ENCODE results near the gene PPP2R1B. TPM values are rescaled to one million over a fixed set of nuclear protein-coding genes. Genes with fewer than 3 reads are reported as not detected.

The PPP2R1B gene
- total RNA-seq, 2 experiments from 2014 or later = 60.7 to 61.5 TPM

DNA sequence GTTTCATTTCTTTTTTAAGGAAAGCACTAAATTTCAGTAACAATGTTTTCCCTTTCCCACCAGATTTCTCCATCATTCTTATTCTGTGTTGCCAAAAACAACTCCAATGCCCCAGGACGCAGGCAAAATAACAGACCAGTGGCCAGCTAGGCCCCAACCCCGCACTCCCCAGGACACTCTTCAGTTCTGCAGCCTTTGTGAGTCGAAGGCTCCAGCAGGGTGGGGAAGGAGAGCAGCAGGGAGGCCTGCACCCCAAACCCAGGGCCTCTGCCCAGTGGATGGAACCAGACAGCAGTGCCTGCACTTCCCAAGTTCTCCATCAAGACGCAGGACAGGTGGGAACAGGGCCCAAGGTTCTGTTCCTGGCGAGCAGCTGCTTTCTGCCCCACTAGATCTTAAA lies 34.4 kb downstream of the PPP2R1B start:
- CTCF ChIA-PET = interaction anchor here (1.1 to 1.2 kb wide), 2 partner anchors 10 to 16 kb away, joined by 3 read pairs; no protein-coding TSS in a partner anchor
- POLR2A ChIA-PET = no interaction called here

DNA sequence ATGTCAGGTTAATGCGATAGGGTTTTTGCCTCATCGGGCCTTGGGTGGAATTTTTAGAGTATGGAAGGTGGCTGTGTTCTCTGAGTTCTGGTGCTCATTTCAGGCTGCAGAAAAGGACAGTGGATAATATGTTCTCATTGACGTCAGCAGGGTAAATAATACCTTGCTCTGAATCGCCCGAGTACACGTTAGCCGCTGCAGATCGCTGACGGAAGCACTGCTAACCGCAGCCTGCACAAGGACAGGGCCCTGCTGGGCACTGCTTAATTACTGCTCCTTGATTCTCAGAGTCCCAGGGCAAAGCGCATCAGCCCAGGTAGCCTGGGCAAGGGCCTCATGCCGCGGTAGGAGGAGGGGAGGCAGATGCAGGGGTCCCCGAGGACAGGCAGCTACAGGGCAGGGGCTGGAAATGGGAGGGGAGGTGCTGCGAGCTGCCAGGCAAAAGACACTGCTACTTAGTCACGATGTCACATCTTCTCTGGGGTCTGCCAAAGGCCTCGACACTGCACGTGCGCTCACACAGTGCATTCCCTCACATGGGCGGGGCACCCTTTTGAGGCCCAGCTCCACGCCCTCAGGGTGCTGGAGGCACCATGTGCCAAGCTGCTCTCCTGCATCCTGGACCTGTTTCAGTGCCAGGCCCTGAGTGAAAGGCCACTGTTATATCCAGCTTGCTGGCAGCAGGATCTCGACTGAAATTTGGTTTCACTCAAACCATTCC lies 35.2 kb downstream of the PPP2R1B start:
- POLR2A ChIA-PET = no interaction called here
- CTCF ChIA-PET = no interaction called here

DNA sequence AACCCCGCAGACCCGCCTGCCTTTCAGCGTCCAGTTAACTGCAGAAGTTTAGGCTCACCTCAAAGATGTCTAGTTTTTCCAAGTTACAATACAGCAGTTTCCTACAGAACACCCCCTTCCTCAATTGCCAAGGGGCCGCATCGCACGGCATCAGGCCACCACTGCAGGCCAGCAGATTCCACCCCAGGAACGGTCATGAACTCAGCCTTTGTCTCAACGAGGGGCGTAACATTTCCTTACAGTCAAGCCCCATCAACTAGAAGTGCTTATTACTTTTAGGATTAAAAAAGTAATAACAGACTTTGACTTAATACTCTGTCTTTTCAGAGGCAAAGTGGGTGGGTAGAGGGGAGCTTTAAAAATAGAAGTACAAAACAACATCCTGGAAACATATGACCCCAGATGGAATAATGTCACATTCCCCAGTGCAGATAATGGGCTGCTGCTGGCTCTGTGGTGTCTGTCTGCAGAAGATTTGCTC lies 36.3 kb downstream of the PPP2R1B start:
- ChIA-PET POLR2A (no interaction called here), CTCF (no interaction called here)

DNA sequence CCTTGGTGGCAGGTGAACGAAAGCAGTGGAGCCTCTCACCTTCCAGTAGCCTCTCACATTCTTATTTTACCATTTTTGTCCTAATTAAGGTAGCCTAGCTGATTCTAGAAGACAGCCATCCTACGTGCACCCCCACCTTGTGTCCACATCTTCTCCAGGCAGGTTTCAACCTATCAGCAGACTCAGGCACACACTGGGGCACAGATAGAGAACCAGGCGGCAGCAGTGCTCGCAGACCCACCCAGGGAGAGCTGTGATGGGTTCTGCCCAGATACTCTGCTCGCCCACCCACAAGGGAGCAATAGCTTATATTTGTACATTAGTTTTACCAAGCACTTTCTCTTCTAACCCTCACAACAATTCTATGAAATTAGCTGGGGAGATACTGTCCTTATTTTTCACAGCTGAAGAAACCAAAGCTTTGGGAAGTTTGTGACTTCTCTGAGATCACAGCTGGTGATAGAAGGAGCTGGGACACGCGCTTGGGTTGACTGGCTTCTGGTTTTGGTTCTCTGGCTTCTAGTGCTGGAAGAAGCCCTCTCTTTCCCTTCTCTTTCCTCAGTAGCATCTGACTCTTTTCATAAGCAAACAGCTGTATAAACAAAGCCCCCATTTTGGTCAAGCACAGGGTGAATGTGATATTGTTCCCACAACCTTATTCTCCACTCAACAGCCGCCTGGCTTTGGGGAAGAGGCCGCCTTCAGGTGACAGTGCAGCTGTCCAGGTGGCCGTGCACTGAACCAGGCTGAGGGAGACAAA lies 36.9 kb downstream of the PPP2R1B start:
- ChIA-PET CTCF (no interaction called here), POLR2A (no interaction called here)

DNA sequence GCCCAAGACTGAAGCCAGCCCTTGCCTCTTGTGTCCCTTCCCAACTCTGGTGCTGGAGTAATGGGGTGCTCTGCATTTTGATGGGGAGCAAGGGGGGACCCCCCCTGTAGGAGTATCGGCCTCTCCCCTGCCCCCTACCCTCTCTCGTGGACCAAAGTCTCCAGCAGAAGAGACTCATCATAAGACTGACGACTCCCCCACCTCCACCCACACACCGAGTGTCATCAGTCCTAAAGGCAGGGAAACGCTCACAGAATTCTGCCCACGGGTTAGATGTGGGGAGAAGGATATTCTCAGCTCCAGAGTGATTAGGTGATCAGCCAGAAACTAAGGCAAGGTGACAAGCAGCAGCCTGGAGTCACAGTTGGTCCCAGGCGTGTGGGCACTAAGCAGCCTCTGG lies 38.8 kb downstream of the PPP2R1B start:
- ChIA-PET CTCF (no interaction called here), POLR2A (no interaction called here)

DNA sequence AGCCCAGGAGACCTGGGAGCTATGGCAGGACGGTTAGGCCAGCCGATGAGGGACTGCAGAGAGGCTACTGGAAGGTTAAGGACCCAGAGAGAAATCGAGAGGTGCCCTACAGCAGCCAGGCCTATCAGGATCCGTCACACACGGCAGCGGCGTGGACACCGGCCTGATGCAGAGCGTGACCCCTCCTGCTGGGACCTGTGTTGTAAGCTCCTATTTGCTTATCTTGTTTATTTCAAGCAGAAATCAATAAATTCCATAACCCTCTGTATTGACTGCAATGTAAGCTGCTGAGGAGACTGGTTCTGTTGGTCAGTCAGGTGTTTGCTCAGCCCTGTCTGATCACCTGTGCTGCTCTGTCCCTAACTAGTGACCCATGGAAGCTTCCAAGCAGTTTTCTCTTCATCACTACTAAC lies 39.9 kb downstream of the PPP2R1B start:
- POLR2A ChIA-PET = no interaction called here
- CTCF ChIA-PET = no interaction called here

DNA sequence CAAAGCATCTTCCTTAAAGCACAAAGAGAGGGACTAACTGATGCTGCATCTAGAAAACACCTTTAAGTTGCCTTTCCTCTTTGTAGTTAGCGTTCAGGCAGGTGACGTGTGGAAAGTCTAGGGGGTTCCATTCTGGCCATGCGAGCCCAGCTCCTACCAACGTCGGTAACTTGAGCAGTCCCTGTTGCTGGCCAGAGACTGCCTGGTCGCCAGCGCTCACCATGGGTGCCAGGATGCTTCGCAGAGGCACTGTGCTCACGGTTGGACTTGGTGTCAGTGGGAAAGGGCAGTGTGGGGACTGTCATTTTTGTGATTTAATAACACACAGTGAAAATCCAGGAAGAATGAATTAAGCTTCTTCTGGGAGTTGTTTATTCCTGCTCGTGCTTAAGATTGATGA lies 40.6 kb downstream of the PPP2R1B start:
- POLR2A ChIA-PET = no interaction called here
- CTCF ChIA-PET = no interaction called here

DNA sequence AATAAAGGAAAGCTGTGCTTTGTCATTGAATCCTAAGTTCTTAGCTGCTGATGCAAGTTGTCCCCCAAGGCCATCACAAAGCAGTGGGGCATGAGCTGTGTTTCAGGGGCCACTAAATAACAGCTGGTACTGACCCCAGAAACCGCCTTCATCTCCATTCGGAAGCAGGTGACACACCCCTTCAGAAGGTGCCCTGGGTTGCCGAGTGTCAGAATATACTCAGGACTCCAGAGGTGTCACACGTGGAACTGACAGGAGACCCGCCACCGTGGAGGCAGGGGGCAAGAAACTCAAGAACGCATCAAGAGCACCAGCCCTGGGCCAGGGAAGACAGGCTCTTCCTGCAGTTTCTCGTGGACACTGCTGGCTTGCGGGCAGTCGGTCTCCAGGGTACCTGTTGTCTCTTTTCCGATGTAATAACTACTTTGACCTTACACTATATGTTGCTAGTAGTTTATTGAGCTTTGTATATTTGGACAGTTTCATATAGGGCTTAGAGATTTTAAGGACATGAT lies 41.5 kb downstream of the PPP2R1B start:
- ChIA-PET CTCF (no interaction called here), POLR2A (no interaction called here)

DNA sequence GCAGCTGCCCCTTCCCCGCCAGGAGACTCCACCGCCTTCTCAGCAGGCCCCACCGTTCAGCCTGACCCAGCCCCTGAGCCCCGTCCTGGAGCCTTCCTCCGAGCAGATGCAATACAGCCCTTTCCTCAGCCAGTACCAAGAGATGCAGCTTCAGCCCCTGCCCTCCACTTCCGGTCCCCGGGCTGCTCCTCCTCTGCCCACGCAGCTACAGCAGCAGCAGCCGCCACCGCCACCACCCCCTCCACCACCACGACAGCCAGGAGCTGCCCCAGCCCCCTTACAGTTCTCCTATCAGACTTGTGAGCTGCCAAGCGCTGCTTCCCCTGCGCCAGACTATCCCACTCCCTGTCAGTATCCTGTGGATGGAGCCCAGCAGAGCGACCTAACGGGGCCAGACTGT lies 42.6 kb downstream of the PPP2R1B start:
- POLR2A ChIA-PET = interaction anchor here (0.6 kb wide), 1 partner anchor 133 kb away, joined by 4 read pairs; no protein-coding TSS in a partner anchor
- CTCF ChIA-PET = interaction anchor here (0.6 kb wide), 1 partner anchor 63 kb away, joined by 3 read pairs; no protein-coding TSS in a partner anchor

DNA sequence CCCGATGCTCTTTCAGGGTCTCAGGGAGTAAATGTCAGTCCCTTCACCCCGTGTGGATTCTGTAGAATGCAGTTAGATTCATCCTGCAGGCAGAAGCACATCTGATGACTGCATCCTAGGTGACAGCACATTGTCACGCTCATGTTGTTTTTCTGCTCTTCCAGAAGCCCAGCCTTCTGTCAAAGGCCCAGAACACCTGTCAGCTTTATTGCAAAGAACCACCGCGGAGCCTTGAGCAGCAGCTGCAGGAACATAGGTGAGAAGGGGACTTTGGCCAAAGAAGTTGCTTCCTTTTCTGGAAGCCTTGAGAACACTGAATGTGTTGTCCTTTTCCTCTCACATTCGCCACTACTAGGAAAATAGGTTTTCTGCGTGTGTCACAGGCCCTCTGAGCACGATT lies 43.7 kb downstream of the PPP2R1B start:
- ChIA-PET CTCF (no interaction called here), POLR2A (no interaction called here)

DNA sequence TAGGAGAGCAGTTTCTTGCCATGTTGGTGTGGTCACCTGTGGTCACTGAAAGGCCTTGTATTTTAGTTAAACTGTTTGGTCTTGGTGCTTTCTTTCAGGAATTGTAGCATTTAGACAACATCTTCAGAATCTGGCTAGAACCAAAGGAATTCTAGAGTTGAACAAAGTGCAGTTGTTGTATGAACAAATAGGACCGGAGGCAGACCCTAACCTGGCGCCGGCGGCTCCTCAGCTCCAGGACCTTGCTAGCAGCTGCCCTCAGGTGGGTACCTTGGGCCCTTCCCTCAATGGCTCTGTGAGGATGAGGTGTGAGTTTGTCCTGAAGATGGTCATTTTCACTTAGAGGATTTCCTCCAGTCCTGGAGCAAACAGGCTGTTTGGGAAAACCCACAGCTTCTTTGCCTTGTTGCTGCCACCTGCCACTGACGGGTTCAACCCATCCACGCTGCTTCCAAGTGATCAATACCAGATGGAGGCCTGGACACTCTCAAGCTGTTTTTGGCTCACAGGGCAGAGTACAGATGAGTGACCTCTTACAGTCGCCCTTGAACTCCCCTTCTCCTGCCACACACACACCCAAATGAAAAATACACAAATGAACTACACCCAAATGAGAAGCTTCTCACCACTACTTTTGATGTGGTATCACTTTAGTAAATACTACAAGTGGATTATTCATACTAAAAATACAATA lies 45.2 kb downstream of the PPP2R1B start:
- ChIA-PET CTCF (interaction anchor here (1.0 kb wide), 1 partner anchor 11 kb away, joined by 3 read pairs; no protein-coding TSS in a partner anchor), POLR2A (no interaction called here)

DNA sequence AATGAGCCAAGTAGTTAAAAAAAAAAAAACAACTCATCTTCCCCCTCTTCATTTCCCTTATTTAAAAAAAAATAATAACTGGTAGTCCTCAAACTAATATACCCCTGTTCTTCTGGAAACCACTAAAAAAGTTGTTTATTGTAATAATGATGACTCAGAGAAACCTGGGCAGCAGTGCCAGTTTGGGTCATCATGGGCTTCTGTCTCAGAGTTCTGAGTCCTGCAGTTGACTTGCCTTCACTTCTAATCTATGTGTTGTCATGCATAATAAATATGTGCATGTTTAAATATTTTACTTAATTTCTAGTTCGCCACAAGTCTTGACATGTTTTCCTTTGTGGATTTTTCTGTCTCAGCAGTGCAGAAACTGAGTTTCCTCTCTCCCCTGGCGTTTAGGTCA lies 46.8 kb downstream of the PPP2R1B start:
- CTCF ChIA-PET = no interaction called here
- POLR2A ChIA-PET = no interaction called here

DNA sequence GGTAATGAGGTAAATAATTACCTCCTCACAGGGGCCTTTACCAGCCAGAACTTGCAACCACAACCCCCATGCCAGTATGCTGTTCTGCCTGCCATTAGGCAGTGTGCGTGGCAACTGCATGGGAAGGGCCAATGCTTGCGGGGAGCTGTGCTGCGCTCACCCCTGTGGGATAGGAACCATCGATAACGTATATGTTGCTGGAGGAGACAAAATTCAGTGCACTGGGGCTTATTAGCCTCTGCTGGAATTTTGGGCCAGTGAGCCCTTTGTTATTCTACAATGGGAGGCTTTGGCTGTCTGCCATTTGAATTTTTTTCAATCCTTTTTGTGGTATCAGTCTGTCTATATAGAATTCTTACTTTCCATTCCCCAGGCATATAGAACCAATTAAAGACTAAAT lies 47.3 kb downstream of the PPP2R1B start:
- ChIA-PET POLR2A (no interaction called here), CTCF (no interaction called here)

DNA sequence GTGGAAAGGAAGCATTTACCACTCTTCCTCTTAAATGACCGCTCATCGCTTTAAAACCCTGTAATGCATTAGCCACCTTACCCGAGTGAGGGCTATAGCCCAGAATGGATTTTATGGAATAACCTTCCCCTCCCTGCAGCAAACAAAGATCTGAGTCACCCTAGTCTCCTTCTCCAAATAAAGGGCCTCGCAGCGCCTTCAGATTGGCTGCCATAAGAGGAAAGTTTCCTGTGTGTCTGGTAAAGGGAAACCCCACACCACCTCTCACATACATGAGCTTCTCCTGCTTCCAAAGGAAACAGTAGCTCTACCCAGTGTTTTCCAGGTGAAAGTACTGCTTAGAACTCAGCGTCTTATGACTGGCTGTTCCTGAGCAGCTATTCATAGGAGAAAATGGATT lies 47.8 kb downstream of the PPP2R1B start:
- ChIA-PET CTCF (no interaction called here), POLR2A (no interaction called here)

DNA sequence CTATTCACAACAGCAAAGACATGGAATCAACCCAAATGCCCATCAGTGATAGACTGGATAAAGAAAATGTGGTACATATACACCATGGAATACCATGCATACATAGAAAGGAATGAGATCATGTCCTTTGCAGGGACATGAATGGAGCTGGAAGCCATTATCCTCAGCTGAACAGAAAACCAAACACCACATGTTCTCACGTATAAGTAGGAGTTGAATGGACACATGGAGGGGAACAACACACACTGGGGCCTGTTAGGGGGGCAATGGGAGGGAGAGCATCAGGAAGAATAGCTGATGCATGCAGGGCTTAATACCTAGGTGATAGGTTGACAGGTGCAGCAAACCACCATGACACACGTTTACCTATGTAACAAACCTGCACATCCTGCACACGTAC lies 48.5 kb downstream of the PPP2R1B start:
- CTCF ChIA-PET = interaction anchor here (0.6 kb wide), 2 partner anchors 54 to 77 kb away, joined by 3 read pairs; no protein-coding TSS in a partner anchor
- POLR2A ChIA-PET = interaction anchor here (0.6 kb wide), 2 partner anchors 79 to 132 kb away, joined by 3 read pairs; no protein-coding TSS in a partner anchor

DNA sequence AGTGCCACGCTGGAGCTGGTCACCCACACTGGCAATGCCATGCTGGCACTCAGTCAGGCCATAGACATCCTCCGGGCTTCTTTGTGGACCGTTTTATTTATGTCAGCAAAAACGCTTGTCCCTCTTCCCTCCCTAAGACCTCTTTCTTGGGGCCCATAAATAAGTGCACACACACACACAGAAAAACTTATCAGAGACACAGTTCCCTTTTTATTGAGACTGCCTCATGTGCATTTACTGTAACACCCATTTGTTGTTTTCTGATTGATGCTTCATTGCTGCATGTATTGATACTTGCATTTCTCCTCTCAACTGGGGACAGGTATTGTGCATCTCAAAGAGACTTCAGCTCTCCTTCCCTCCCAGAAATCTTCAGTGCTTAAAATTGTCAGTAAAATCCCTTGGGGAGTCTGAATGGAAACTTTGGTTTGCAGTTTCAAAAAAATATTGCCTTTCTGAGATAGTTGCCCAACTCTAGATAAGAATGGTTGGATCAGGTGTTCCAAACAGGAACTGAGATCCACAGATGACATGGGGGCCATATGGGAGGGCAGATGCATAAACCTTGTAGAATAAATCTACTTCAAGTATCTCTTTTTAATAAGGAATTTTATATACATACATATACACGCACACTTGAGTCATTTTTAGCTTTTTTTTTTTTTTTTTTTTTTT lies 50.9 kb downstream of the PPP2R1B start:
- CTCF ChIA-PET = interaction anchor here (0.7 kb wide), 1 partner anchor 16 kb away, joined by 3 read pairs; no protein-coding TSS in a partner anchor
- POLR2A ChIA-PET = no interaction called here

DNA sequence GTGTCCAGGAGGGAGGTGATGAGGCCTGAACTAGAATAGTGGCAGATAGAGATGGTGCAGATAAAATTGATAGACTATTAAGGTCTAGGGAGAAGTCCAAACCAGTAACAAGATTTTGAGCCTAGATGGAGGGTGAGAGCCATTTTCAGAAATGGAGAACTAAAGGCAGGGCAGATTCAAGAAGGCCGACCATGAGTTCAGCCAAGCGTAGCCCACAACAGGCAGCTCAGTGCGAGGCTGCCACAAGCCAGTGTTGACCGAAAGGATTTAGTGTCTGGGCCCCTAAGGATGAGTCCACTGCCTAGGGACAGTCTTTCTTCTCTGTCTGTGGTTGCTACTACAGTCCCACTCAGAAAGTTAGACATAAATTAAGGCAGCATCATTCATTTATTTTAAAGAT lies 51.7 kb downstream of the PPP2R1B start:
- POLR2A ChIA-PET = no interaction called here
- CTCF ChIA-PET = no interaction called here

DNA sequence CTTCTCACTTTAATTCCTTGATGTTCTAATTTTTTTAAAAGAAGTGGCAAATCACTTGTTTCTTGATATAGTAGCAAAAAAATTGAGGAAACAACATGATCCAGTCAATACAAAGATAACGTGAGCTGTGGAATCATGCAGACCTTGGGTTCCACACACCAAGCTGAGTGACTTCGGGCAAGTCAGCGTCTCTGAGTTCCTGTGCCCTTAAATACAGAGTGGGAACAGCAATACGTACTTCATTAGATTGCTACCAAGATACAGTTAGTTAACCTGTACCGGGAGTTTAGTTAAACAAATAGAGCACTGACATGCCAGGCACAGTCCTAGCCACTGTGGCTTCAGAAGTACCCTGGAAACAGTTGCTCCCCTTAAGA lies 58.5 kb downstream of the PPP2R1B start:
- ChIA-PET CTCF (no interaction called here), POLR2A (no interaction called here)

DNA sequence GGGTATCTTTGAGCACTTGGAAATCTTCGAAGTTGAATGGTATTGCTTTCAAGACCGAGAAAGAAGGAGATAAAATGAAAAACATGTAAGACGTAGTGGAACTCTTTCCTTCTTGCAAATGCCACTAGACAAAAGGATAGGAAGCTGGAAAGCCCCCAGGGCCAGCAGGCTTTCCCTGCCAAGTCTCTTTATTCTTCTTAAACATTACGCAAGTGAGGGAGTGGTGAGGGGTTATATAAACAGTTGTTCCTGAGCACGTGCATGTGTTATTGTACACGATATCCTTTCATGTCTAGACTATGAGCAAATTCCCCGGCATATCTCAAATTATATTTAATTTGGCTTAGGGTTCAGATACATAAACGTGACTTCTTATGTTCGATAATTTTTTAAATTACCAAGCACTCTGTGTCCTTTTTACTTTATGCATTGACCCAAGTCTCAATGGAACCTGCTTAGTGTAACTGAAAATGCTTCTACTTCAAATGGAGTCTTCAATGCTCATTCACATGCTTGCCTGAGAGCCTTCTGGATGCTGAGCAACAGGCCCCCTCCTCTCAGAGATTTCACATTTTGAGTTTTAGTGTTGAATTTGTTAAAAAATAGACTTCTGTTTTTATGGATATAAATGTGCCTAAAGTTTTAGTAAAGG lies 59.0 kb downstream of the PPP2R1B start:
- ChIA-PET POLR2A (no interaction called here), CTCF (no interaction called here)

Data from activated CD8-positive, alpha-beta memory T cell treated with anti-CD3 and anti-CD28 coated beads for 36 hours (primary cell).